Vagina (tissue), 2 donors: ENCODE data around the gene PTPRM. TPM values are rescaled to one million over a fixed set of nuclear protein-coding genes. Genes with fewer than 3 reads are reported as not detected.

Experiments
- DNase-seq, 2 donors: peaks; one replicate each; pipeline ENCODE4 v3.0.0-alpha.2; 2017; ENCODE audit errors: extremely low spot score in 2 of 2
- H3K27ac ChIP-seq: fragments of 200-600 bp; sonication (generic); one replicate; pipeline ENCODE4 v1.5.1; 2019
- H3K27me3 ChIP-seq: fragments of 200-600 bp; sonication (generic); one replicate; pipeline ENCODE4 v1.5.1; 2019
- H3K36me3 ChIP-seq, 2 donors: fragments of 200-600 bp; sonication (generic); one replicate each; pipeline ENCODE4 v1.5.1; 2017 to 2019
- H3K4me1 ChIP-seq: fragments of 200-600 bp; sonication (generic); one replicate; pipeline ENCODE4 v1.5.1; 2019
- H3K4me3 ChIP-seq, 2 donors: fragments of 200-600 bp; sonication (generic); 1 replicate in 1 of 2; 2 replicates in 1 of 2; pipeline ENCODE4 v1.5.1; 2016 to 2019
- H3K9me3 ChIP-seq: fragments of 200-600 bp; sonication (generic); one replicate; pipeline ENCODE4 v1.5.1; 2019
- CTCF ChIP-seq, 3 experiments: fragments of 450-650 bp in 2 of 3; fragments of 200-600 bp in 1 of 3; sonication (generic) in 1 of 3; IDR thresholded peaks; one replicate each; pipeline ENCODE4 v1.5.1; 2017 to 2019; ENCODE audit warnings: antibody characterized with exemption in 3 of 3, mild to moderate bottlenecking in 2 of 3, moderate library complexity in 2 of 3
- POLR2A ChIP-seq, 2 donors: fragments of 450-650 bp; IDR thresholded peaks; one replicate each; pipeline ENCODE4 v1.6.1; 2017; ENCODE audit warnings: antibody characterized with exemption in 2 of 2, mild to moderate bottlenecking in 2 of 2, moderate library complexity in 2 of 2
- POLR2AphosphoS5 ChIP-seq, 2 donors: sonication (generic); formaldehyde crosslinking; IDR thresholded peaks; one replicate each; pipeline ENCODE4 v1.9.0; 2017; ENCODE audit warnings: antibody characterized with exemption in 2 of 2, mild to moderate bottlenecking in 2 of 2, low read depth in 1 of 2; ENCODE audit not compliant: insufficient read depth in 1 of 2
- intact Hi-C: fragments of 100-400 bp; cut with DNase I; formaldehyde crosslinking; loops from one replicate; pipeline ENCODE4 v1.15.1; 2023
- total RNA-seq: library from RNA; depleted of rRNA; stranded (reverse); fragments of >200 nt; gene quantifications from one replicate; pipeline ENCODE4 v1.2.3, GENCODE V29; 2016

The PTPRM gene
- total RNA-seq, 1 donor from 2014 or later: 60.2 TPM

GRCh38 chr18:8249811-8250210, 682.7 kb downstream of the PTPRM start:
- H3K27me3 ChIP-seq: no peaks in the 10 kb centered on the region
- DNase-seq: no peak
- H3K4me1 ChIP-seq: no peaks in the 10 kb centered on the region
- TF ChIP-seq POLR2AphosphoS5 (IDR thresholded peaks at IDR 0.05; ENCODE audit: insufficient read depth in 1 of 2, low read depth in 1 of 2) (no peak), POLR2A (IDR thresholded peaks at IDR 0.05) (no peak), CTCF (IDR thresholded peaks at IDR 0.05) (no peak)
- intact Hi-C loops: no loop called here
- no peaks in the 10 kb centered on the region for H3K36me3 ChIP-seq
- H3K27ac ChIP-seq: no peak overlapping the region
- no peak overlapping the region for H3K4me3 ChIP-seq
- no peaks in the 10 kb centered on the region for H3K9me3 ChIP-seq

DNA sequence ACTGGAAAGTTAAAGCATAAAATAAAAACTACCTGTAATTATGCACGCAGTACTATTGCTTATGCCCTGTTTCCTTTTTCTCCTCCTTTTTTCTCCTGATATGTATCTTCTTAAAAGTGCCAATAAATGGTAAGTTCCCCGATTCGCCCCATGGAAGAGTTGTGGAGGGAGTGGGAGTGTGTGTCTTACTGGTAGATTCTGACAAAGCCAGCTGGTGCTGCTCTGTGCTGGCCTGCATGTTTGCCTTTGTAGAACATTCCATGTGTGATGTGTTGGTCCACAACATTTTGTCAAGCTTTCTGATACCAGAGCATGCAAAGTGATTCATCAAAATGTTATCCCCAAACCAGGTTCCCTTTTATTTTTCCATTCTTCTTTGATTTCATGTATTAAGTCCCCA, 685.3 kb downstream of the PTPRM start:
- H3K9me3 ChIP-seq: no peaks in the 10 kb centered on the region
- intact Hi-C loops: no loop called here
- H3K4me3 ChIP-seq: no peak overlapping the region
- no peaks in the 10 kb centered on the region for H3K27me3 ChIP-seq
- no peak overlapping the region for H3K27ac ChIP-seq
- no peaks in the 10 kb centered on the region for H3K4me1 ChIP-seq
- no peaks in the 10 kb centered on the region for H3K36me3 ChIP-seq
- DNase-seq: no peak
- TF ChIP-seq POLR2AphosphoS5 (IDR thresholded peaks at IDR 0.05; ENCODE audit: insufficient read depth in 1 of 2, low read depth in 1 of 2) (no peak), CTCF (IDR thresholded peaks at IDR 0.05) (no peak), POLR2A (IDR thresholded peaks at IDR 0.05) (no peak)

GRCh38 chr18:8253944-8254343, 686.8 kb downstream of the PTPRM start:
- H3K4me3 ChIP-seq: no peak overlapping the region
- H3K36me3 ChIP-seq: no peaks in the 10 kb centered on the region
- no peaks in the 10 kb centered on the region for H3K27me3 ChIP-seq
- H3K9me3 ChIP-seq: no peaks in the 10 kb centered on the region
- H3K27ac ChIP-seq: no peak overlapping the region
- DNase-seq: no peak
- no peak for TF ChIP-seq POLR2A (IDR thresholded peaks at IDR 0.05)
- no peak for TF ChIP-seq POLR2AphosphoS5 (IDR thresholded peaks at IDR 0.05; ENCODE audit: insufficient read depth in 1 of 2, low read depth in 1 of 2)
- no peak for TF ChIP-seq CTCF (IDR thresholded peaks at IDR 0.05)
- no peaks in the 10 kb centered on the region for H3K4me1 ChIP-seq
- intact Hi-C loops: no loop called here

DNA sequence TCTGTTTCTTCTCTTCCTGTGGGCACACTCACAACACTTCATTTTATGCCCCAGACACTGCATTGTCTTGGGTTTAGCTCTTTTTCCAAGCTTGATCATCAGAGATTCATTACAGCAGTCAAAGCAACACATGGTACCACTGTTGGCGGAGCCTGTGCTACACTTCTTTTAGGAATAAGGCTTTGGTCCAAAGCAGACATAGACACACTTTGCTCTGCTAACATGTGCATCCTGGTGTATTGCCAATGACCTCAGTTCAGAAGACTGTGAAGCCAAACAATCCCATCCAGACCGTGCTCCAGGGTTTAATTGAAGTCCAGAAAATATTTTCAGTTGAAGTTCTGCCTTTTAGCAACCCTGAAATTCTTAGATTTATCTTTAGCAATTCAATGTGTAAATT, 687.5 kb downstream of the PTPRM start:
- Histone ChIP-seq H3K9me3 (no peaks in the 10 kb centered on the region), H3K36me3 (no peaks in the 10 kb centered on the region), H3K4me1 (no peaks in the 10 kb centered on the region), H3K27me3 (no peaks in the 10 kb centered on the region), H3K4me3 (no peak overlapping the region), H3K27ac (no peak overlapping the region)
- no peak for DNase-seq
- TF ChIP-seq CTCF (IDR thresholded peaks at IDR 0.05) (no peak), POLR2A (IDR thresholded peaks at IDR 0.05) (no peak), POLR2AphosphoS5 (IDR thresholded peaks at IDR 0.05; ENCODE audit: insufficient read depth in 1 of 2, low read depth in 1 of 2) (no peak)
- intact Hi-C loops: no loop called here

DNA sequence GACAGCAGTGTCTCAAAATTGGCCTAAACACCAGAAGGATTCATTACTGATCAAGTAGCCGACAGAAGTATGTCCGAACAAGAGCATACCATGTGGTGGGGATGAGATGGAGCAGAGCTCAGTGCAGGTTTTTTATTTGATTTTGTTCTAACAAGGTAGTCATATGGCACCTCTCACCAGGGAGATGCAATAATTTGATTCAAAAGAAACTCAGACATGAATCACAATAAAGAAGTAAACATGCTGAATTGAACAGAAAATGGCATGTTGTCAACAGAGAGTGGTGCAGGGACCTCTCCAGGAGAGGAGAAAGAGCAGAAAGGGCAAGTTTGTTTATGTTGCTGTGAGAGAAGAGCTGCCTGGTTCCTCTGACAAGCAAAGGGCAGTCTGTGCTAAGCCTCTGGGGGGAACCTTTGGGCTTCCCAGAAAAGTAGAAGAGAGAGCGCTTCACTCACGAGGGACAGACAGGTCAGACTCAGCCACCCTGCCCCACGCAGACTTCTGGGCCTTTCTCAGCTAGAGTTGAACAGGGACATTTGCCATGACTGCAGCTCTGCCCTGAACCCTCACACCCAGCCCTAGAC, 690.8 kb downstream of the PTPRM start:
- no peak for TF ChIP-seq POLR2AphosphoS5 (IDR thresholded peaks at IDR 0.05; ENCODE audit: insufficient read depth in 1 of 2, low read depth in 1 of 2)
- no peaks in the 10 kb centered on the region for H3K27me3 ChIP-seq
- no peaks in the 10 kb centered on the region for H3K9me3 ChIP-seq
- H3K36me3 ChIP-seq: no peaks in the 10 kb centered on the region
- no peaks in the 10 kb centered on the region for H3K4me1 ChIP-seq
- H3K27ac ChIP-seq: no peak overlapping the region
- no peak for DNase-seq
- no peak overlapping the region for H3K4me3 ChIP-seq
- intact Hi-C loops: no loop called here
